Activated T-helper 1 cell treated with anti-CD3 and anti-CD28 coated beads, Interleukin-2, amount 50 U/mL, for 16 hours (primary cell): ENCODE measurements around the gene STAT3.
"Not testable (repeated sequence)": the region's sequence is repeated elsewhere in the genome, so short reads cannot be mapped to it uniquely, and the experiment has no call there.

ENCODE experiments used
- DNase-seq, 2 donors: peaks; one replicate each; pipeline ENCODE4 v3.0.0-alpha.2; 2020; ENCODE audit warnings: low read depth in 1 of 2, low spot score in 1 of 2

The STAT3 gene

GRCh38 chr17:42386777-42387657 is 1.2 kb downstream of the STAT3 start:
- no peak for DNase-seq

DNA sequence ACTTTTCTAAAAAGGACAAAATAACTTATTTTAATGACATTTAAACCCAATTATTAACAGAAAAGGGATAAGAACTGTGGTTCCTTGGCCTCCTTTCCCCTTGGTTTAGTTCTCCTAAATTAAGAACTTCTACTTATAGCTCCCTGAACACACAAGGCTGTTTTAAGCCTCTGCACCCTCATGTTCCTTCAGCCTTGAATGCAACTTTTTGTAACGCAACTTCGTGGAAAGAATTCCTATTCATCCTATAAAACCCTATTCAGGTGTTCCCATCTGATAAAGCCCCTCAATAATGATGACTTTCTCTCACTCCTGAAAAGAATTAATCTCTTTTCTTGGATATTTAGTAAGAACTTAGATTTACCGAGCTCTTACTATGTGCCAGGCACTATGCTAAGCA is 6.3 kb downstream of the STAT3 start:
- DNase-seq: no peak

DNA sequence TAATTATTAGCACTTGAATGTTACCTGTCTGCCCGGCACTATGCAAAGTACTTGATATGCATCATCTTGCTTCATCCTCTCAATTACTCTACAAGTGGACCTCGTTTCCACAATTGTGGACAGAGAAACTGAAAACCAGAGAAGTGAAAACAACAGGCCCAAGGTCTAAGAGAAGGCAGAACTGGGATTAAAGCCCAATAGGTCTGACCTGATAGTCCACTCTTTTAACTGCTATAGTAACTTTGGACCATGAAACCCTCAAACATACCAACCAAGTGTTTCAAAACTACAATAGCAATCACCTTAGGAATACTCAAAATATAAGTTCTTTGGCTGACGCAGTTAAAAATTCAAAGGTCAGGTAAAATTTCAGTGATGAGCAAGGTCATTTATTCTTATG is 7.3 kb downstream of the STAT3 start:
- DNase-seq: no peak

DNA sequence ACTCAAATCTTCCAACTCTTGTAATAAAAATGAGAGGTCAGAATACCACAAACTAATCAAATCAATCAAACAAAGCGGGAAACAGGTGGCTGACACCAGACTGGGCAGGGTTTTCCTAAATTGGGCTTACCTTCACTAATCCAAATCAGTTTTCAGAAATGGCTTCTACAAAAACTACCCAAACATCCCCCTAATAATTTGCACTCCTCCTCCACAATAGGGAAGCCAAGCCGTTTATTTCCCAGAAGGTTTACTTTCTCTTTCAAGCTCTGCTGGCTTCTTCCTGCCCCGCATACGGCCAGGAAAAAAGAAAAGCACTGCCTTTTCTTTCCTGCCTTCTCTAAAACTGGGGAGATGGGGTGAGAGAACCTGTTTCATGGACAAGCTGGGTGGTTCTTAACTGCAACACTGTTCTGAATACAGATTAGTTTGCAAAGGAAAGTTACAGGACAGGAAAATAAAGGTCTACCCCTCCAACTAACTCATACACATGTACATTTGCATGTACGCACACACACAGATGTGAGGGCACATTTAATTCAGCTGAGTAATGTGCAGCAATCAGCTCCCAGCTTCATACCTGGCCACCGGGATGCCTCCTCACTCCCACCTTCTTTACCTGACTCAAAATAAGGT is 9.2 kb downstream of the STAT3 start:
- DNase-seq: no peak

DNA sequence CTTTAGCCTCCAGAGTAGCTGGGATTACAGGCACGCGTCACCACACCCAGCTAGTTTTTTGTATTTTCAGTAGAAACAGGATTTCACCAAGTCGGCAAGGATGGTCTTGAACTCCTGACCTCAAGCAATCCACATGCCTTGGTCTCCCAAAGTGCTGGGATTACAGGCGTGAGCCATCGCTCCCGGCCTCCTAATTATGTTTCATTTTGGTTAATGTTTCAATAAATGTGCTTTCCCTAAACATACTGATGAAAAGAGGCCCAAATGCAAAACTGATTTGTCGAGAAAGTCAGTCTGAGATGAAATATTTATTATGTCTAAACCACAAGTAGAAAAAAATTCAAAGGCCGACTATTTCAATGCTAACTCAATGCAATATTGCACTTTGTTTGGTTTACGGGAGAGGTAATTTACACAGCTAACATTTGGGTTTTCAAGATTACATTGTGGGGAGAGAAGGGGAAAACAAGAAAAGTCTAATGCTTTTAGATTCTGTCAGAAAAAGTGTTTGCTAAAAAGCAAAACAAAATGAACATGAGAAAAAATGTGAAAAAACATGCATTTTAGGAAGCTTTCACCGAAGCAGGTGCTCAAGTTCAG is 9.8 kb downstream of the STAT3 start:
- no peak for DNase-seq

GRCh38 chr17:42373896-42374295 is 14.3 kb downstream of the STAT3 start:
- DNase-seq: no peak

- DNase-seq: no peak
These were observed 16.1 kb downstream of the STAT3 start for GRCh38 chr17:42372142-42372541.

- DNase-seq: not testable (repeated sequence)
These were observed 19.3 kb downstream of the STAT3 start for GRCh38 chr17:42368797-42369561.

- DNase-seq: not testable (repeated sequence)
These were observed 19.9 kb downstream of the STAT3 start for GRCh38 chr17:42368310-42368709.

DNA sequence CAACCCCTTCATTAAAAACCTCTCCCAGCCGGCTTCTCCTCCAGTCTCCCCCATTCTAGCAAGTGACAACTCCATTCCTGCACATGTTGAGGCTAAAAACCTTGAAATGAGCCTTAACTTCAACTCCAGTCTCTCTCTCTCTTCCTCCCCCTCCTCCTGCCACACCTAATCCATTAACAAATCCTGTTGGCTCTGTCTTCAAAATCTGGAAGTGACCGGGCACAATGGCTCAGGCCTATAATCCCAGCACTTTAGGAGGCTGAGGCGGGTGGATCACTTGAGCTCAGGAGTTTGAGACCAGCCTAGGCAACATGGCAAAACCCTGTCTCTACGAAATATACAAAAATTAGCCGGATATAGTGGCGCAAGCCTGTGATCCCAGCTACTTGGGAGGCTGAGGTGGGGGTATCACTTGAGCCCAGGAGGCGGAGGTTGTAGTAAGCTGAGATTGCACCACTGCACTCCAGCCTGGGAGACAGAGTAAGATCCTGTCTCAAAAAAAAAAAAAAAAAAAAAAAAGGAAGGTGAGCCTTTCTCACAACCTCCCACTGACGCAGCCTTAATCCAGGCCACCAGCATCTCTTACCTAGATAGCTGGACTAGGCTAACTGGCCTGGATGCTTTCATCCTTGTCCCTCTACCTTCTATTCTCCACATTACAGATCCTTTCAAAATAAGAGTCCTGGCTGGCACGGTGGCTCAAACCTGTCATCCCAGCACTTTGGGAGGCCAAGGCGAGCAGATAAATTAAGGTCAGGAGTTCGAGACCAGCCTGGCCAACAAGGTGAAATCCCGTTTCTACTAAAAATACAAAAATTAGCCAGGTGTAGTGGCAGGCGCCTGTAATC is 21.8 kb downstream of the STAT3 start:
- DNase-seq: not testable (repeated sequence)

GRCh38 chr17:42365136-42365535 is 23.1 kb downstream of the STAT3 start:
- no peak for DNase-seq

DNA sequence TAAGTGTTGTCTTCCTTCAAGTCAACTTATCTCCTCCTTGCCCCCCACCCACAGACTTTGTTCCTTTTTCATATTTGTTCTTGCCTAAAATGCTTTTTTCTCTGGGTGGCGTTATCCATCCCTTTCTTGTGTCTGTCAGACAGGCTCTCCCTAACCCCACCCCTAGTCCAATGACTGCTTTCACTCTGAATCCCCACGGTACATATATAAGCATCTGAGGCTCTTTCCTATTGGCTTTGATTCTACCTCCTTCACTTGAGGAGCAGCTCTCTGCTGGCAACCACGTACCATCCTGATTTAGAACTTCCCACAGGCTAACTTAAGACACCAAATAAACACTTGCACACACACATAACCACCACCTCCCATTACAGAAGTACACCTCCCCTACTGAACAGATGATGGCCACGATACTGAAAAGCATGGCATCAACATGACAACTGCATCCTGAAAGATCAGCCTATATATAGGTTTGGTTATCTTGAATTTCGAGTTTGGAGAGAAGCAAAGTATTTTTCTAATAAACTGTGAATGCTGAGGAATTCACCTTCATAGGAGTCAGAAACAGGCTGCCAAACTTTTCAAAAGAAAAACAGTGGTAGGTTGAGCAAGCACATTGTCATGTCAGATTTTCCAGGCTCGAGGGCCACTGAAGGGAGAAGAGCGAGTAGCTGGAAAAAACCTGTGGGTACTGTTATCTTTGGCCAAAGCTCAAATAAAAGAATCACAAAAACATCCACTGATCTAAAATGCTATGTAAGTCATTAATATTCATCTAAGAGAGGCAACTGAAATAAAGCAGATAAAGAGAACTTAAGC is 24.3 kb downstream of the STAT3 start:
- DNase-seq: no peak

GRCh38 chr17:42363231-42363630 is 25.0 kb downstream of the STAT3 start:
- no peak for DNase-seq

- no peak for DNase-seq
These were observed 25.8 kb downstream of the STAT3 start for GRCh38 chr17:42362245-42362961.

DNA sequence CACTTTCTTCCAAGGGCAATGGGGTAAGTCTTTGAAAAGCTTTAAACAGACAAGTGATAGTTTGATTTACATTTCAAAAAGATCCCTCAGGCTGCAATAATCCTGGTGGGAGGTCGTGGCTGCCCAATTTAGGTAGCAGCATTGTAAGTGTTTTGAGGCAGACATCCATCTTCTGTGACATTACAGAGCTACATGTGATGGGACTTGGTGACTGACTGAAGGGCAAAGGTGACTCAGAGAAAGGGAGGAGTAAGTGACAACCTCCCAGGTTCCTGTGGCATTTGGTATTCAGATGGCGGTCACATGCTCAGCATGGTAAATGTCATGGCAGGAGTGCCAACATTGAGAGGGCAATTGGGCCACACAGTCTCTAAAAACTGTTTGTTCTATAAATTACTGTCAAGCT is 26.5 kb downstream of the STAT3 start:
- peak in 1 of 2 donors; percentile 13 for DNase-seq

GRCh38 chr17:42360388-42360787 is 27.9 kb downstream of the STAT3 start:
- not testable (repeated sequence) for DNase-seq

DNA sequence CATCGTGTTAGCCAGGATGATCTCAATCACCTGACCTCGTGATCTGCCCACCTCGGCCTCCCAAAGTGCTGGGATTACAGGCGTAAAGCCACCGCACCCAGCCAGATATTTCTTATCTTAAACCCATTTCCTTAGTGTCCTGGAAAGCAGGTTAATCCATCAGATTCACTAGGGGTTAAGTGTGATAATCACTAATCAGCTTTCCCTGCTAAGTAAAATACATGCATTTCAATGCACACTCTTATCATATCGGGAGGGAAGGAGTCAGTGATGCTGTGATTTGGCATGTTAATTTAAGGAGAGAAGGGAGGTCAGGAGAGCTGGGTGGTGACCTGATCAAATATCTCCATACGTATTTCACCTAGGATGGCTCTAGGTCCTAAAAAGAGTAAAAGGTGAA is 29.1 kb downstream of the STAT3 start:
- no peak for DNase-seq

DNA sequence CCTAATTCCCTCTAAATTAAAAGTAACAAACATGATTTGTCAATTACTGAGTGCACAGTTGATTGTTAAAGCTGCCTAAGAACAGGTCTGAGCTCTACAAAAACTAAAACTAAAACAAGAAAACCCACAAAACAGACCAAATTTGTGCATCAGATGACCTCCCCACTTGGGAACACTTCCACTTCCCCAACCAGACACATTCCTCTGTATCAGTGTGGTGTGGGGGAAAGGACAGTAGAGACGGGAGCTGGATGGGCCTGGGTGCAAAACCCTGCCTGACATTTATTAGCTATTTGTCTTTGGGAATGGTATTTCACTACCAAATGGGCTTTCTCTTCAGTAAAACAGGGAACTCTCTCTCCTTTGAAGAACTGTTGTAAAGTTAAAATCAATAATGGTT is 29.8 kb downstream of the STAT3 start:
- DNase-seq: no peak
